Anterior cingulate cortex (tissue), 58 donors: ENCODE data around the gene POLDIP3.
"Not testable (repeated sequence)": the region's sequence is repeated elsewhere in the genome, so short reads cannot be mapped to it uniquely, and the experiment has no call there.

Source experiments
- DNase-seq, 58 donors: peaks; one replicate each; lab custom pipeline; 2025; lab: John Stamatoyannopoulos, UW

The POLDIP3 gene

DNA sequence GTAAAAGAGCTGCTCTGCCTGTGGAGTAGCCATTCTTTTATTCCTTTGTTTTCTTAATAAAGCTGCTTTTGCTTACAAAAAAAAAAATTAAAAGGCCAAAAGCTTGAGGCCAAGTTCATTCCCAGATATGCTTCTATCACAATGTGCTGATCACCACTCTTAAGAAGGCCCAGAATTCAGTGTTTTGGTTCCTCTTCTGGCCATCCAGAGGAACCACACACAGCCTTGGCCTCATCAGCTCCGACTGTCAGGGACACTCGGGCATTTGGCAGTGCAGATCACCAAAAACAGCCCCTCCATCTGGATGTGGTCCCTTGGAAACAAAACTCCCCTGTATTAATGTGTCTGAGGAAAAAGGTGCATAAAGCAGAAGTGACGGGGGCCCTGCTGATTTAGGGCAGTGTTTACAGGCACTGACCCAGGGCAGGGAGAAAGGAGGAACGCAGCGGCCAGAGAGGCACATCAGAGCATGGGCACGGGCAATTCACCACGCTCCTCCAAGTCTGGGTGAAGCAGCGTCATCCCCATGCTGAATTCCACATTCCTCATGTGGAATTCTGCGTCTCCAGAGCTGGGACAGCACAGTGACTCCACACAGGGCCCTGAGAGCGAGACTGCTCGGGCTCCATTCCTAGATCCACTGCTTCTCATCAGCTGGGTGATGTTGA lies 17.7 kb downstream of the POLDIP3 start:
- no peak for DNase-seq

DNA sequence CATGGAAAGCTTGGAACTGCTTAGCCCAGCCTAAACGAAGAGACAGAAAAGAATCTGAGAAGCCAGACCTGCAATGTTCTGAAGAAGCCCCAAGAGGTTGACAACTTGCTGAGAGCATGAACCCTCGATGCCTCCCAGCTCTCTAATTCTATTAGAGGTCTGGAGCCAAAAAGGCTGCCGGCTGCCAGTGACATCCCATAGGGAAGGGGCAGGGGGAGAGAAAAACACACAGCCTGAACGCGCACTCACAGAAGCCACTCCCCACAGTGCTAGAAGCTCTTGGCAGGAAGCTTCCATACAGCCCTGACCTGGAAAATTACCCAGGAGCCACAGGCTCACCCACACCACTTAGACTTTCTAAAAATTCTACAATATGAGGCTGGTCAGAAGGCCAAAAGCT lies 18.3 kb downstream of the POLDIP3 start:
- no peak for DNase-seq

- DNase-seq, result no peak
Observed at GRCh38 chr22:42595434-42595833, 19.2 kb downstream of the POLDIP3 start.

GRCh38 chr22:42591987-42592386 lies 22.7 kb downstream of the POLDIP3 start:
- DNase-seq, result no peak

DNA sequence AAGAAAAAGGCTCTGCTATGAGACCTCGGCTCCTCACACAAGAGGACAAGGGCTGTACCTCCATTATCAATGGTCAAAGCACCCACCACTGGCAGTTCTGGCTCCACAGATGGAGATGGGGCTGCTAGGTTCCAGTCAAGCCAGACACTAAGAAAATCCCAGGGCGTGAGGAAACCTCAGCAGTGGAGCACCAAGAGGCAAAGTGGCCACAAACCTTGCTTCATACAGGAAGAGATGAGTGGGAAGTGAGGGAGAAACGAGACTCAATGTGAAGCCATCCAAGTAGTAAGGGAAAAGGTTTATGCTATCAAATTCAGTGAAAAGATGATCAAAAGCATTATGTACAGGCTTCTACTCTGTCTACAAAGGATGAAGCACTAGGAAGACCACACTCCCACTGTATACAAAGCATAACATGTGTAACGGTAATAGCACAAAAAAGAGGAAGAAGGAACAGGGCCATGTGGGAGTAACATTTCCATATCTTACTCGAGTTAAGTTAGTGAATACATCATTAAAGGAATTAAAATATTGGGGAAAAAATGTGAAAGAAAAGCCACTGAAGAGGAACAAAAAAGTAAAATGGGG lies 27.0 kb downstream of the POLDIP3 start:
- no peak for DNase-seq

DNA sequence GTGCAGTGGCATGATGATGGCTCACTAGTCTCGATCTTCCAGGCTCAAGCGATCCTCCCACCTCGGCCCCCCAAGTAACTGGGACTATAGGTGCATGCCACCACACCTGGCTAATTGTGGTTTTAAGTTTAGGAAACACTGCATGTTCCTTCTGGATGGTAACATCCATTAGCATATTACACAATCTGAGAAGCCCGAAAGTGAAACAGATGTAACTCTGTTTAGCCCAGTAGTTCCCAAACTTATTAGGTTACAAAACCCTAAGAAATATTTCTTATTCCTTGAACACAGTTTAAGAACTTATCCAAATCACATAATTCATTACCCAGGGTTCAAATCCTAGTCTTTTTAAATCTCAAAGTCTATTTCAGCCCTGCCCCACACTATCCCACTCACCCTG lies 28.3 kb downstream of the POLDIP3 start:
- DNase-seq, result no peak

GRCh38 chr22:42585096-42585495 lies 29.6 kb downstream of the POLDIP3 start:
- DNase-seq, result no peak

DNA sequence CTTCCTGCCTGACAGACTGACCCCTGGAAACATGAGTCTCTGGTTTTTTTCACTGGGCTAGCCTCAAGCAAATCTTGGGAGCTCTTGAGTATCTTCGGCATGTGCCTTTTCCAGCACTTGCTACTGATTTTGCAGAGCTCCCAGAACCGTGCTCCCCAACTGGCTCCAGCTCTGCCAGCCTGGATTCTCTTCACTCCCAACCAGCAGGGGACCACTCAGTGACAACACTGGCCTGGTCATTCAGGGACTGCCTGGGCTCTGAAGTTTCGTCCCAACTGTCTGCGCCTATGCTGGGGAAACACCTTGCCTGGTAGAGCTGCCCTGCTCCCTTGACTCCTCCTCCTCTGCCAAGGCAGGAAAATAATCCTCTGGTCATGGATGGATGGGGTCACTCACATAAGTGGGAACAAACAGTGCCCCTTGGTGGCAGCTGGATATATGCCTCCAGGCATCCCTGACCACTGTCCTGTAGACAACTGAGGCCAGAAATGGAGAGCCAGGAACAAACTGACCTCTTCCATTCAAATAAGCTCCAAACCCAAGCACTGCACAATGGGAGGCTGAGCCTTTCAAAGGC lies 30.2 kb downstream of the POLDIP3 start:
- DNase-seq, result no peak

DNA sequence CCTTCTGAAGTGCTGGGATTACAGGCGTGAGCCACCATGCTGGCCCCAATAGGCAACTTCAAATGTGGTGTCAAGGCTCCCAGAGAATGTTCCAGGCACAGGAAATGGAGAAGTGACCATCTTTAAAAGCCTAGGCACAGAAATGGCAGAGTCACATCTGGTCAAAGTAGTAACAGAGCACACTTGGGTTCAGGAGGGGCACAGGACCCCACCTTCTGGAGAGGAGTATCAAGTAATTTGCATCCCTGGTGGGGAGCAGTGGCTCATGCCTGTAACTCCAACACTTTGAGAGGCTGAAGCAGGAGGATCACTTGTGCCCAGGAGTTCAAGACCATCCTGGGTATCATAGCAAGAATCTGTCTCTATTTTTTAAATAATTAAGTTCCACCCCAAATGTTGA lies 31.7 kb downstream of the POLDIP3 start:
- DNase-seq, result no peak

DNA sequence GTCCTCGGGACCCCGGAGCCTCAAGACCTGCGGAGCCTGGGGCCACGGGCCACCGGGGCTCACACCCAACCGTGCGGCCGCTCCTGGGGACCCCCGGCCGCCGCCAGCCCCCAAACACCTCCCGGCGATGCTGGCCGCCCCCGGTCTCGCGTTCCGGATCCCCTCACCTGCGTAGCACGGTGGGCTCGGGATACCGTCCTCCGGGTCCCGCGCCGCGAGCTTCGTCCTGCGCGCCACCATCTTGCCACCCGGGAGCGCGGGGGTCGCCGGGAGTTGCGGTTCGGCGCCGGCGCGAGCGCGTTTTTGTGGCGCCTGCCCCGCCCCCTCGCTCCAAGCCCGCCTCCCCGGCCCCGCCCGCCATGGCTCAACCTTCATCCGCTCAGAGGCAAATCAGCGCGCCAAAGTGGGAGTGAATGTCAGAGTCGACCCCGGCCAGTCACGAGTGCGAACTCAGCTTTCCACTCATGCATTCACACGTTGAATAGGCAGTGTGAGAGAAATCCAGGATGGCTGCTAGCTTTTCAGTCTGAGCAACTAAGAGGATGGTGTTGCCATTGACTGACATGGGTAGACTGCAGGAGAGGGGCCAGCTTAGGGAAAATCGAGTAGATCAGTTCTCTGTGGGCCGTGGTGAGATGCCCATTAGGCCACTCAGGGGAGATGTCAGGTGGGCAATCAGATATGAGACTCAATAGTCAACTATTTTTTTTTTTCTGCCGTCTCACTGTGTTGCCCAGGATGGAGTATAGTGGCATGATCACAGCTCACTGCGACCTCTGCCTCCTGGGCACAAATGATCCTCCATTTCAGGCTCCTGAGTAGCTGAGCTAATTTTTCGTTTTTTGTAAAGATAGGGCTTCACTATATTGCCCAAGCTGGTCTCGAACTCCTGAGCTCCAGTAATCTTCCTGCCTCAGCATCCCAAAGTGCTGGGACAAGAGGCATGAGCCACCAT lies 32.6 kb downstream of the POLDIP3 start:
- peak in 57 of 58 donors; percentile 3 to 83 (median 64) for DNase-seq

DNA sequence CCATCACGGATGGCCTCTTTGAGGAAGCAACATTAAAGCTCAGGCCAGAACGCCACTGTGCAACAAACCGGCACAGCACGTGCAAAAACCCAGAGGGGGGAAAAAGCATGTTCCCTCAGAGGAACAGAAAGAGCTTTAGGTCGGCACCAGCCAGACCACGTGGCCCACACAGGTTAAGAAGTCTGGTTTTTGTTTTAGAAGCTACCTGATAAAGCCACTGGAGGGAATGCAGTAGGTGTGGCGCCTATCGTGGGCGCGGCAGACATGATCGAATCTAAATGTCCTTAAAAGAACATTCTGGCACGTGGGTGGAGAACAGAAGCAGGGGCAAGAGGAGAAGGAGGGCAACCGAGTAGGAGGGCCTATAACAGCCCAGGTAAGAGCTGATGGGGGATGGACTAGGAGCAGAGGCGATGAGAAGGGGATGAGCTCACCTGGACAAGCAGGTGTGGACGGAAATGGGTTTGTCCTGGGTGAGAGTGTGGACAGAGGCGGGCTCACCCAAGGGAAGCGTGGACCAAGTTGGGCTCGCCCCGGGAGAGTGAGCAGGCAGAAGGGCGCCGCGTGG lies 33.4 kb downstream of the POLDIP3 start:
- DNase-seq, result not testable (repeated sequence)

DNA sequence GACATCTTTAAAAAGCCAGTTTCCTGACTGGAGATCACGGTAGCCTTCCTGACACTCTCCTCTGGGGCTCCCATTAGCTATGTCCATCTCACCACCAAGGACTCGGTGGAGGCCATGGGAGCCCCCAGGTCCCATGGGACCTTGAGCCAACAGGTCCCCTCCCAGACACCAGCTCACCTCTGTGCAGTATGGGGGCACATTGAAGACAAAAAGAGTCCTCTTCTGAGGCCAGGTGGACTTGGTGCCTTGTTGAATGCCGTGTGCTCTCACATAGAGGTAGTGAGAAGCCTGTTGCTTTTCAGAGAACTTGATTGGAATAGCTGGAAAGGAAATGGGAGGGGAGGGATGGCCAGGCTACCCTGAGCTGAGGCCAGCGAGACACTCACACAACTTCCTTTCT lies 34.6 kb downstream of the POLDIP3 start:
- DNase-seq, result not testable (repeated sequence)

DNA sequence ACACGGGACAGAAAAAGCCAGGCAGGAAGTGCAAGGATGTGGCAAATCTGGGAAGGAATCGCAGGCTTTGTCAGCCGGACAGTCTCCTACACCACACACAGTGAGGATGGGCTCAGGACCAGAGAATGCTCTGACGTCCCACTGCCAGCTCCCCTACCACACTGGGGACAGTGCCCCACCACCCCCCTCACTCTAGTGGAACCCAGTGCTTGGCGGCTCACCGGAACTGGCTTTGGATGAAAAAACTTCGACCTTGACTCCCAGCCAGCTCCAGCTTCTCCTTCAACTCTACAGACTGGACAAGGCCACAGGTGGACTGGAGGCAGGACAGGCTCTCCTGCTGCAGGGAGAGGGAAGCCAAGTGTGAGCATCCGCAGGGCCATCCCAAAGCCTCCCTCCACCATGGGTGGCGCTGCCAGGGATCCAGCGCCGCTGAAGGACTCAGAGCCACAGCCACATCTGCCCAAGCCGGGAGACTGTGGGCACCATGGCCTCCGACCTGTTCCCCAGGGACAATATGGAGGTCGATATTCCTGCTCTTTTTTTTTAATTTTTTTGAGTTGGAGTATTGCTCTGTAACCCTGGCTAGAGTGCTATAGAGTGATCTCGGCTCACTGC lies 37.0 kb downstream of the POLDIP3 start:
- DNase-seq, result no peak

DNA sequence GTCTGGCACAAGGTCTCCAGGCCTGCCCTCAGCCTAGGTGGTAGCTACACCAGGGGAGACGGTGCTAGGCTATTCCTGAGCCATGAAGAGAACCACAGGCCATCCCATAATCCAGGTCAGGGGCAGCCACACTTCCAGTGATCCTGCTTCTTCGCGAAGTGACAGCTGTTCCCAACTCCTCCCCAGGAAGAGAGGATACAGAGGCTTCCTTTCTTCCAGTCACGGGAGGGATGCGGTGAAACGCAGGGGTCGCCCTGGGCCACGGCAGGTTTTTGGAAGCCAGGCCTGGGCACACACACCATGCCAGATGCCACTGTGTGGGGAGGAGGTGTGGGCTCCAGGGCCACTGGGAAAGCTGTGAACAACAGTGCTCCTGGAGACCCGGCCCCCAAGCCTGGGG lies 37.5 kb downstream of the POLDIP3 start:
- not testable (repeated sequence) for DNase-seq

- not testable (repeated sequence) for DNase-seq
Observed at GRCh38 chr22:42575996-42576574, 38.6 kb downstream of the POLDIP3 start.

GRCh38 chr22:42574468-42574867 lies 40.2 kb downstream of the POLDIP3 start:
- not testable (repeated sequence) for DNase-seq

DNA sequence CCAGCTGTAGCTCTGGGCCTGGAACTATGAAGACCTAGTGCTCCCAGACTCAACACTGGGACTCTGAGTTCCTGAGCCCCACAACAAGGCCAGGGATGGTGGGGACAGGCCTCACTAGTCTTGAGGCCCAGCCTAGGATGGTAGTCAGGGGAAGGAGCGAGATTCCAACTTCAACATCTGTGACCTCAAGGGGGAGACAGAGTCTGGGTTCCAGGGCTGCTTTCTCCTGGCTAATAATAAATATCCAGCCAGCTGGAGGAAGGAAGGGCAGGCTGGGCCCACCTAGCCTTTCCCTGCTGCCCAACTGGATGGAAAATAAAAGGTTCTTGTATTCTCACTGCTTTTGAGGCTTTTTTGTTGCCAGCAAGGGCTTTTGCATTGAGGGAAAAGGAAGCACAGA lies 40.6 kb downstream of the POLDIP3 start:
- DNase-seq, result not testable (repeated sequence)

GRCh38 chr22:42571068-42571467 lies 43.6 kb downstream of the POLDIP3 start:
- not testable (repeated sequence) for DNase-seq

- not testable (repeated sequence) for DNase-seq
Observed at GRCh38 chr22:42570580-42570979, 44.1 kb downstream of the POLDIP3 start.

DNA sequence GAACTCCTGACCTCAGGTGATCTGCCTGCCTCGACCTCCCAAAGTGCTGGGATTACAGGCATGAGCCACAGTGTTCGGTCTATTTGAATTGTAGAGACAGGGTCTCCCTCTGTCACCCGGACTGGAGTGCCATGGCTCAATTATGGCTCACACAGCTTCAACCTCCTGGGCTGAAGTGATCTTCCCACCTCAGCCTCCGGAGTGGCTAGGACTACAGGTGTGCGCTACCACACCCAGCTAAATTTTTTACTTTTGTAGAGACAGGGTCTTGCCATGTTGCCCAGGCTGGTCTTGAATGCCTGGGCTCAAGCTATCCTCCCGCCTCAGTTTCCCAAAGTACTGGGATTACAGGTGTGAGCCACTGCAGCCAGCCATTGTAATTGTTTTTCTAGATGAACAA lies 46.7 kb downstream of the POLDIP3 start:
- not testable (repeated sequence) for DNase-seq
